Endothelial cell of umbilical vein (primary cell): ENCODE measurements around the gene CNTROB.

Source experiments
- CTCF ChIP-seq, 2 donors: IDR thresholded peaks; 1 replicate in 1 of 2; 2 replicates in 1 of 2; pipeline ENCODE4 v1.5.1; 2011; ENCODE audit warnings: low read length in 2 of 2, mild to moderate bottlenecking in 2 of 2, moderate library complexity in 2 of 2, control low read depth in 1 of 2, inconsistent platforms in 1 of 2, low read depth in 1 of 2; ENCODE audit not compliant: insufficient read depth in 1 of 2; ENCODE audit errors: extremely low read depth in 1 of 2
- EZH2 ChIP-seq: IDR thresholded peaks from 2 replicates; pipeline ENCODE4 v1.6.1; 2012; ENCODE audit warnings: borderline replicate concordance, low read depth, mild to moderate bottlenecking, moderate library complexity, low read length, inconsistent platforms; ENCODE audit not compliant: severe bottlenecking
- GATA2 ChIP-seq: IDR thresholded peaks from 2 replicates; pipeline ENCODE4 v1.7.0; 2011; ENCODE audit warnings: low read depth, mild to moderate bottlenecking, moderate library complexity, mixed read lengths, low read length; ENCODE audit not compliant: insufficient read length, insufficient read depth
- JUN ChIP-seq: IDR thresholded peaks from 2 replicates; pipeline ENCODE4 v1.6.1; 2011; ENCODE audit warnings: borderline replicate concordance, low read depth; ENCODE audit not compliant: insufficient read length, insufficient read depth
- MAX ChIP-seq: IDR thresholded peaks from 2 replicates; pipeline ENCODE4 v1.6.1; 2011; ENCODE audit not compliant: insufficient read depth, insufficient read length
- MYC ChIP-seq: IDR thresholded peaks from one replicate; pipeline ENCODE4 v1.6.1; 2011; ENCODE audit warnings: mild to moderate bottlenecking, low read depth, low read length
- POLR2A ChIP-seq: IDR thresholded peaks from 2 replicates; pipeline ENCODE4 v1.6.1; 2012; ENCODE audit warnings: low read depth, mild to moderate bottlenecking, control low read depth, low read length
- POLR2AphosphoS5 ChIP-seq: IDR thresholded peaks from 2 replicates; pipeline ENCODE4 v1.6.1; 2012; ENCODE audit warnings: low read depth, mild to moderate bottlenecking, control low read depth, low read length, moderate library complexity; ENCODE audit not compliant: insufficient read depth

- TF ChIP-seq CTCF (IDR thresholded peaks at IDR 0.05; ENCODE audit: extremely low read depth in 1 of 2, insufficient read depth in 1 of 2, low read depth in 1 of 2, low read length in 2 of 2) = no peak
- TF ChIP-seq EZH2 = no peak
- no peak for TF ChIP-seq POLR2A
- no peak for TF ChIP-seq JUN
- no peak for TF ChIP-seq GATA2
- no peak for TF ChIP-seq POLR2AphosphoS5
- no peak for TF ChIP-seq MAX
- TF ChIP-seq MYC = no peak
These were observed 24.4 kb downstream of the CNTROB start for GRCh38 chr17:7956228-7956965.
